B cell (primary cell): ENCODE measurements around the gene ARHGEF7.

Experiments used
- CTCF ChIP-seq: fragments of 200-600 bp; IDR thresholded peaks from one replicate; pipeline ENCODE4 v1.8.0; 2022; ENCODE audit warnings: antibody characterized with exemption, mild to moderate bottlenecking
- EZH2 ChIP-seq: IDR thresholded peaks from 2 replicates; pipeline ENCODE4 v1.6.1; 2012; ENCODE audit warnings: borderline replicate concordance, low read depth, mild to moderate bottlenecking, moderate library complexity, low read length; ENCODE audit not compliant: insufficient read depth, poor library complexity, severe bottlenecking

GRCh38 chr13:111241862-111242261, 126.8 kb downstream of the ARHGEF7 start:
- no peak for TF ChIP-seq CTCF
- TF ChIP-seq EZH2: no peak
